Measurements from ENCODE around the gene LIM2.

LIM2 gene

DNA sequence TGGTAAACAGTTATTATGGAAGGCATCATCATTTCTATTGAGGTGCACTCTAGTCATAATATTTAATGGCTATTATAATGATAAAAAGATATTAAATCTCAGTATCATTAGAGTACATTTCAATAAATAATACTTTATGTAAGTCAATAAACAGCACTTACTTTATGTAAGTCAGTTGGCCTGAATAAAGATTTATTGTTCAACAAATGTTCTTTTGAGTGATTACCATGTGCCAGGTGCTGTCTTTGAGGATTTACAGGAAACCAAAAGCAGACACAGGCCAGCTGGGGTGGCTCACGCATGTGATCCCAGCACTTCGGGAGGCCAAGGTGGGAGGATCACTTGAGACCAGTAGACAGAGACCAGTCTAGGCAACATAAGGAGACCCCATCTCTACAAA lies 10.4 kb downstream of the LIM2 start:
- Histone ChIP-seq H3K9ac (ENCODE audit: low read length) (no peak overlapping the region), H3K9me2 (replicated peaks; ENCODE audit: insufficient read depth, low read length) (no peaks in the 10 kb centered on the region), H4K20me1 (ENCODE audit: insufficient read depth, low read length) (no peaks in the 10 kb centered on the region), H3K27me3 (replicated peaks; ENCODE audit: insufficient read depth, low read length) (no peaks in the 10 kb centered on the region), H3K79me2 (ENCODE audit: low read length) (no peaks in the 10 kb centered on the region), H3K4me1 (ENCODE audit: low read length) (no peaks in the 10 kb centered on the region), H3K36me3 (replicated peaks; ENCODE audit: insufficient read depth, low read length) (no peaks in the 10 kb centered on the region), H3F3A (ENCODE audit: insufficient read depth, low read length) (no peaks in the 10 kb centered on the region), H3K27ac (ENCODE audit: low read length) (no peak overlapping the region), H3K4me3 (ENCODE audit: low read length) (no peak overlapping the region), H3K4me2 (ENCODE audit: low read depth, low read length) (no peak overlapping the region), H2AFZ (ENCODE audit: low read length) (no peak overlapping the region), H3K9me3 (replicated peaks; ENCODE audit: insufficient read depth, low read length) (no peaks in the 10 kb centered on the region)
- TF ChIP-seq EZH2 (optimal IDR thresholded peaks at IDR 0.05; ENCODE audit: low read depth, low read length) (no peak), EZH2phosphoT487 (IDR thresholded peaks at IDR 0.05; ENCODE audit: low read length) (no peak)
- TF ChIP-seq, protein P1, sequence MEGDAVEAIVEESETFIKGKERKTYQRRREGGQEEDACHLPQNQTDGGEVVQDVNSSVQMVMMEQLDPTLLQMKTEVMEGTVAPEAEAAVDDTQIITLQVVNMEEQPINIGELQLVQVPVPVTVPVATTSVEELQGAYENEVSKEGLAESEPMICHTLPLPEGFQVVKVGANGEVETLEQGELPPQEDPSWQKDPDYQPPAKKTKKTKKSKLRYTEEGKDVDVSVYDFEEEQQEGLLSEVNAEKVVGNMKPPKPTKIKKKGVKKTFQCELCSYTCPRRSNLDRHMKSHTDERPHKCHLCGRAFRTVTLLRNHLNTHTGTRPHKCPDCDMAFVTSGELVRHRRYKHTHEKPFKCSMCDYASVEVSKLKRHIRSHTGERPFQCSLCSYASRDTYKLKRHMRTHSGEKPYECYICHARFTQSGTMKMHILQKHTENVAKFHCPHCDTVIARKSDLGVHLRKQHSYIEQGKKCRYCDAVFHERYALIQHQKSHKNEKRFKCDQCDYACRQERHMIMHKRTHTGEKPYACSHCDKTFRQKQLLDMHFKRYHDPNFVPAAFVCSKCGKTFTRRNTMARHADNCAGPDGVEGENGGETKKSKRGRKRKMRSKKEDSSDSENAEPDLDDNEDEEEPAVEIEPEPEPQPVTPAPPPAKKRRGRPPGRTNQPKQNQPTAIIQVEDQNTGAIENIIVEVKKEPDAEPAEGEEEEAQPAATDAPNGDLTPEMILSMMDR (IDR thresholded peaks at IDR 0.05; ENCODE audit: low read length): no peak
- no peak for DNase-seq

DNA sequence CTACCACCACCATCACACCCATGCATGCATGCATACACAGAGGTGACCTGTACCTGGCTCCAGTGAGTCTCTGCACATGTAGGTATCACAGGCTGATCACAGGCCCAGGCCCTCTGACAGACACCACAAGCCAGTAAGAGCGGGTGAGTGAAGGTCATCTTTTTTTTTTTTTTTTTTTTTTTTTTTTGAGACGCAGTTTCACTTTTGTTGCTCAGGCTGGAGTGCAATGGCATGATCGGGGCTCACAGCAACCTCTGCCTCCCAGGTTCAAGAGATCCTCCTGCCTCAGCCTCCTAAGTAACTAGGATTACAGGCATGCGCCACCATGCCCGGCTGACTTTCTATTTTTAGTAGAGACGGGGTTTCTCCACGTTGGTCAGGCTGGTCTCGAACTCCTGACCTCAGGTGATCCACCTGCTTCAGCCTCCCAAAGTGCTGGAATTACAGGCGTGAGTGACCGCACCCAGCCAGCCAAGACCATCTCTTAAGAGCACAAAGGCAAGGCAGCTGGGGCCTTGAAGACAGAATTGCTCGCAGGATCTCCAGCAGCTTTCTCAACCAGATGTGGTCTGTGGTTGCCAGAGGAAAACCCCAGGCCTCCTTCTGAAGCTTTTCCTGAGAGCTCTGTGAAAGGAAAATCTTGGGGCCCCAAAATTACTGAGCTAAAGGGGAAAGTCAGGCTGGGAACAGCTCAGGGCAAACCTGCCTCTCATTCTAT lies 12.1 kb downstream of the LIM2 start:
- H2AFZ ChIP-seq (ENCODE audit: low read length): no peak overlapping the region
- DNase-seq: no peak
- H3K36me3 ChIP-seq (replicated peaks; ENCODE audit: insufficient read depth, low read length): no peaks in the 10 kb centered on the region
- H3K27me3 ChIP-seq (replicated peaks; ENCODE audit: insufficient read depth, low read length): no peaks in the 10 kb centered on the region
- H3K27ac ChIP-seq (ENCODE audit: low read length): no peak overlapping the region
- no peaks in the 10 kb centered on the region for H3K4me1 ChIP-seq (ENCODE audit: low read length)
- no peaks in the 10 kb centered on the region for H4K20me1 ChIP-seq (ENCODE audit: insufficient read depth, low read length)
- no peak overlapping the region for H3K9ac ChIP-seq (ENCODE audit: low read length)
- no peaks in the 10 kb centered on the region for H3F3A ChIP-seq (ENCODE audit: insufficient read depth, low read length)
- no peak overlapping the region for H3K4me3 ChIP-seq (ENCODE audit: low read length)
- TF ChIP-seq, protein P1 (IDR thresholded peaks at IDR 0.05; ENCODE audit: low read length): no peak
- no peak for TF ChIP-seq EZH2 (optimal IDR thresholded peaks at IDR 0.05; ENCODE audit: low read depth, low read length)
- TF ChIP-seq EZH2phosphoT487 (IDR thresholded peaks at IDR 0.05; ENCODE audit: low read length): no peak
- no peak overlapping the region for H3K4me2 ChIP-seq (ENCODE audit: low read depth, low read length)
- no peaks in the 10 kb centered on the region for H3K9me3 ChIP-seq (replicated peaks; ENCODE audit: insufficient read depth, low read length)
- H3K79me2 ChIP-seq (ENCODE audit: low read length): no peaks in the 10 kb centered on the region
- H3K9me2 ChIP-seq (replicated peaks; ENCODE audit: insufficient read depth, low read length): no peaks in the 10 kb centered on the region

DNA sequence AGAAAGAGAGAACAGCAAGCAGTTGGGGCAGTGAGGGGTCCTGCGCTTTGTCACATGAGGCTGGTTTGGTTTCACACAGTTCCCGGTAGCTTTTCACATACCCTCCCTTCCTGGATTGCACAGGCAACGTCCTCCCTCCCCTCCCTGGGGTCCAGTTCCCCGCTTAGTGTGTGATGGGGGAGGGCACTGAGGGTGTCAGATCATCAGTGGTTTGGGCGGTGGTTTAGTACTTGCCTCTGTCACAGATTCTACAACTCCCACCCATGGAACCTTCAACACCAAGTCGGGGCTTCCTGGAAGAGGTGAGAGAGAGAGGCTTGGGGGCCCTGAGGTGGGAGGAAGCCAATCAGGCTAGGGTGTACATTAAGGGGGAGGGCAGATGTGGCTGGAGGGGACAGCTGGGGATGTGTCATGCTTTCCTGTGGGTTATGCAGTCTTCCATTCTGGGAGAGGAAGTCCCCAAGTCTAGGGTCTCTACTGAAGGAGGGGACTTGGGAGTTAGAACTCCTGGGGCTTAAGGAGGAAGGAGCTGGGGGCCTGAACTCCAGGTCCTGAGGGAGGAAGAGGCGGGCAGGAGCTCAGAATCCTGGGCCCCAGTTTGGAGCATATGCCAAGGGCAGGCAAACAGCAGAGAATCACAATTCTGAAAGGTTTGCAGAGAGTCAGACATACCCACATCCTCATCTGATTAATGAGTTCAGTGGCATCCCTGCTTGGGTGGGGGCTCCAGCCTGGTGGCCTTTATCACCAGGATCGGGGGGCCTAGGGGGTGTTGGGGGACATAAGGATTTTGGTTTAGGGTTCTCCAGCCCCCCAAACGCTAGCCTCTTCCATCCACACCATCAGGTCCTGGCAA lies 14.9 kb downstream of the LIM2 start, which contains the start of gene NKG7:
TSS of gene NKG7 (minus strand) at position 6 of the 856 bp plus-strand sequence. CDS start 119 bp downstream, outside the sequence.
- Histone ChIP-seq H3K9ac (ENCODE audit: low read length) (no peak within 1 kb of the TSS), H4K20me1 (ENCODE audit: insufficient read depth, low read length) (no peaks in the 10 kb centered on the region), H3K4me1 (ENCODE audit: low read length) (no peaks in the 10 kb centered on the region), H3K36me3 (replicated peaks; ENCODE audit: insufficient read depth, low read length) (no peaks in the 10 kb centered on the region), H3F3A (ENCODE audit: insufficient read depth, low read length) (no peaks in the 10 kb centered on the region), H3K9me2 (replicated peaks; ENCODE audit: insufficient read depth, low read length) (no peaks in the 10 kb centered on the region), H2AFZ (ENCODE audit: low read length) (no peak within 1 kb of the TSS), H3K27me3 (replicated peaks; ENCODE audit: insufficient read depth, low read length) (no peaks in the 10 kb centered on the region), H3K4me3 (ENCODE audit: low read length) (no peak within 1 kb of the TSS), H3K9me3 (replicated peaks; ENCODE audit: insufficient read depth, low read length) (no peaks in the 10 kb centered on the region), H3K79me2 (ENCODE audit: low read length) (no peaks in the 10 kb centered on the region), H3K27ac (ENCODE audit: low read length) (no peak within 1 kb of the TSS), H3K4me2 (ENCODE audit: low read depth, low read length) (no peak within 1 kb of the TSS)
- DNase-seq: no peak
- TF ChIP-seq, protein P1 (IDR thresholded peaks at IDR 0.05; ENCODE audit: low read length): no peak
- no peak for TF ChIP-seq EZH2 (optimal IDR thresholded peaks at IDR 0.05; ENCODE audit: low read depth, low read length)
- TF ChIP-seq EZH2phosphoT487 (IDR thresholded peaks at IDR 0.05; ENCODE audit: low read length): no peak

Measured in MM.1S (cell line).